Panc1 (cell line): ENCODE results near the gene HLTF. TPM values are rescaled to one million over a fixed set of nuclear protein-coding genes. Genes with fewer than 3 reads are reported as not detected.

Experiments
- ATAC-seq: fragments of 200-7000 bp; cut with Tn5 transposase; 2 replicates; pipeline ENCODE4 v1.9.1; 2020; ENCODE audit warnings: mild to moderate bottlenecking, moderate library complexity
- BruUV-seq: library from RNA; stranded (reverse); fragments of 400-500 nt; replicated peaks from 2 replicates; lab custom pipeline; 2021; lab: Mats Ljungman, UMichigan
- CTCF ChIA-PET: fragments of 300-600 bp; sonication (Branson Sonifier 250); formaldehyde crosslinking; loops from one replicate; lab custom pipeline; 2022; ENCODE audit warnings: antibody characterized with exemption; lab: Charles Lee
- POLR2A ChIA-PET: fragments of 300-600 bp; sonication (Branson Sonifier 250); formaldehyde crosslinking; loops from one replicate; lab custom pipeline; 2022; ENCODE audit warnings: antibody characterized with exemption; lab: Charles Lee
- DNase-seq: peaks from one replicate; pipeline ENCODE4 v3.0.0-alpha.2; 2010; ENCODE audit warnings: low read depth, low spot score
- H3K27ac ChIP-seq: 2 replicates; pipeline ENCODE4 v1.5.1; 2011; ENCODE audit warnings: mild to moderate bottlenecking, low read length, inconsistent platforms
- H3K27me3 ChIP-seq: fragments of 200-500 bp; sonication (Bioruptor generic); 2 replicates; pipeline ENCODE4 v1.6.0; 2014; ENCODE audit warnings: low read length, inconsistent platforms; ENCODE audit not compliant: control insufficient read depth, insufficient read depth
- H3K36me3 ChIP-seq: fragments of 200-500 bp; sonication (Bioruptor generic); 2 replicates; pipeline ENCODE4 v1.5.1; 2014; ENCODE audit warnings: inconsistent platforms, mild to moderate bottlenecking, low read length, moderate library complexity; ENCODE audit not compliant: control insufficient read depth, insufficient read depth
- H3K4me1 ChIP-seq: 2 replicates; pipeline ENCODE4 v1.5.1; 2011; ENCODE audit warnings: inconsistent platforms, mild to moderate bottlenecking, low read length, moderate library complexity; ENCODE audit not compliant: control insufficient read depth, insufficient read depth
- H3K4me3 ChIP-seq, 2 experiments: 2 replicates each; pipeline ENCODE4 v1.5.1; 2011 to 2012; ENCODE audit warnings: low read depth in 2 of 2, low read length in 2 of 2, mild to moderate bottlenecking in 2 of 2, inconsistent platforms in 1 of 2, moderate library complexity in 1 of 2
- H3K9me3 ChIP-seq: fragments of 200-500 bp; sonication (Bioruptor generic); 2 replicates; pipeline ENCODE4 v1.5.1; 2014; ENCODE audit warnings: low read depth, mild to moderate bottlenecking, inconsistent platforms, low read length, moderate library complexity; ENCODE audit not compliant: control insufficient read depth, insufficient read depth
- POLR2AphosphoS5 ChIP-seq: IDR thresholded peaks from 2 replicates; pipeline ENCODE4 v1.6.1; 2012; ENCODE audit warnings: mild to moderate bottlenecking, low read depth, low read length, moderate library complexity
- SIN3A ChIP-seq: IDR thresholded peaks from 2 replicates; pipeline ENCODE4 v1.6.1; 2012; ENCODE audit warnings: low read depth, mild to moderate bottlenecking, low read length, moderate library complexity, borderline replicate concordance; ENCODE audit not compliant: insufficient read depth
- TCF7L2 ChIP-seq: IDR thresholded peaks from 2 replicates; pipeline ENCODE4 v1.6.1; 2011; ENCODE audit warnings: mild to moderate bottlenecking, low read depth, low read length, inconsistent platforms
- in situ Hi-C: cut with HindIII; loops from 2 replicates; pipeline ENCODE4 v1.10.0; 2016; ENCODE audit warnings: low sequenced_read_pairs, low pct_unique_long_range_greater_than_20kb
- intact Hi-C: fragments of 100-400 bp; cut with micrococcal nuclease; formaldehyde crosslinking; loops from one replicate; pipeline ENCODE4 v1.10.0; 2022; ENCODE audit not compliant: unreplicated experiment
- total RNA-seq: library from RNA; stranded (reverse); gene quantifications from one replicate; pipeline ENCODE4 v1.2.1, GENCODE V29; 2021; ENCODE audit not compliant: unreplicated experiment
- TF ChIP-seq, protein P1 (sequence below): fragments of 450-650 bp; IDR thresholded peaks from 2 replicates; pipeline ENCODE4 v1.5.1; 2017; ENCODE audit warnings: mild to moderate bottlenecking
- TF ChIP-seq, protein P2 (sequence below), 2 experiments: IDR thresholded peaks; 2 replicates each; pipeline ENCODE4 v1.6.1; 2011 to 2012; ENCODE audit warnings: low read depth in 2 of 2, control low read depth in 1 of 2, low read length in 1 of 2, mild to moderate bottlenecking in 1 of 2, moderate library complexity in 1 of 2; ENCODE audit not compliant: insufficient read depth in 1 of 2

Gene HLTF
- total RNA-seq, 1 experiment from 2014 or later, result 106 TPM

DNA sequence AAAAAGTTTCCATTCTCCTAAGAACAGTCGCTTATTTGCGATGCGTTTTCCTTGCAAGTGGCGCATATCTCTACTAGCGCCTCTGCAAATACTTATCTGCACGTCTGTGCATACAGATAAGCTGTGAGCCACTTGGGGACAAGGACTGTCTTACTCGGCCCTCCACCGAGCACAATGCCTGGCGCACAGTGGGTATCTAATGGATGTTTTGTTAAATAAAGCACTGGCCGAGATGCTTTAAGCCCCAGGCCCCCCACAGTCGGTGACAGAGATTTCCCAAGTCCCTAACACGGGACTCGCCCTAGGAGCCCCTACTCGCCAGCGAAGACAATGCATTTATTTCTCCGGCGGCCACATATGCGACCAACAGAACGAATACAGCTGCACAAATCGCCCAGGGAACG is 503 bp downstream of the HLTF start:
- H3K27ac ChIP-seq, result peak overlapping the region; percentile 93
- peak; percentile 30 for DNase-seq
- ATAC-seq, result peak; percentile 50
- H3K4me1 ChIP-seq, result 0 out of 2 replicates have a peak, but pooled peaks cover 4% of the 10 kb centered on the region
- H3K4me3 ChIP-seq, result peak overlapping the region; percentile 69 to 75
- ChIA-PET CTCF (interaction anchor here (0.6 kb wide), 1 partner anchor 9 kb away, joined by 4 read pairs; no protein-coding TSS in a partner anchor), POLR2A (interaction anchor here (0.7 kb wide), 1 partner anchor 60 kb away, joined by 3 read pairs; no protein-coding TSS in a partner anchor)
- in situ Hi-C loops, result no loop called here
- BruUV-seq, result TSS peak; percentile 61
- no peaks in the 10 kb centered on the region for H3K27me3 ChIP-seq
- intact Hi-C loops, result no loop called here
- peaks cover 9% of the 10 kb centered on the region for H3K36me3 ChIP-seq
- TF ChIP-seq SIN3A, result no peak
- TF ChIP-seq TCF7L2, result no peak
- TF ChIP-seq, protein P1, sequence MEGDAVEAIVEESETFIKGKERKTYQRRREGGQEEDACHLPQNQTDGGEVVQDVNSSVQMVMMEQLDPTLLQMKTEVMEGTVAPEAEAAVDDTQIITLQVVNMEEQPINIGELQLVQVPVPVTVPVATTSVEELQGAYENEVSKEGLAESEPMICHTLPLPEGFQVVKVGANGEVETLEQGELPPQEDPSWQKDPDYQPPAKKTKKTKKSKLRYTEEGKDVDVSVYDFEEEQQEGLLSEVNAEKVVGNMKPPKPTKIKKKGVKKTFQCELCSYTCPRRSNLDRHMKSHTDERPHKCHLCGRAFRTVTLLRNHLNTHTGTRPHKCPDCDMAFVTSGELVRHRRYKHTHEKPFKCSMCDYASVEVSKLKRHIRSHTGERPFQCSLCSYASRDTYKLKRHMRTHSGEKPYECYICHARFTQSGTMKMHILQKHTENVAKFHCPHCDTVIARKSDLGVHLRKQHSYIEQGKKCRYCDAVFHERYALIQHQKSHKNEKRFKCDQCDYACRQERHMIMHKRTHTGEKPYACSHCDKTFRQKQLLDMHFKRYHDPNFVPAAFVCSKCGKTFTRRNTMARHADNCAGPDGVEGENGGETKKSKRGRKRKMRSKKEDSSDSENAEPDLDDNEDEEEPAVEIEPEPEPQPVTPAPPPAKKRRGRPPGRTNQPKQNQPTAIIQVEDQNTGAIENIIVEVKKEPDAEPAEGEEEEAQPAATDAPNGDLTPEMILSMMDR, result no peak
- TF ChIP-seq POLR2AphosphoS5, result no peak
- TF ChIP-seq, protein P2, sequence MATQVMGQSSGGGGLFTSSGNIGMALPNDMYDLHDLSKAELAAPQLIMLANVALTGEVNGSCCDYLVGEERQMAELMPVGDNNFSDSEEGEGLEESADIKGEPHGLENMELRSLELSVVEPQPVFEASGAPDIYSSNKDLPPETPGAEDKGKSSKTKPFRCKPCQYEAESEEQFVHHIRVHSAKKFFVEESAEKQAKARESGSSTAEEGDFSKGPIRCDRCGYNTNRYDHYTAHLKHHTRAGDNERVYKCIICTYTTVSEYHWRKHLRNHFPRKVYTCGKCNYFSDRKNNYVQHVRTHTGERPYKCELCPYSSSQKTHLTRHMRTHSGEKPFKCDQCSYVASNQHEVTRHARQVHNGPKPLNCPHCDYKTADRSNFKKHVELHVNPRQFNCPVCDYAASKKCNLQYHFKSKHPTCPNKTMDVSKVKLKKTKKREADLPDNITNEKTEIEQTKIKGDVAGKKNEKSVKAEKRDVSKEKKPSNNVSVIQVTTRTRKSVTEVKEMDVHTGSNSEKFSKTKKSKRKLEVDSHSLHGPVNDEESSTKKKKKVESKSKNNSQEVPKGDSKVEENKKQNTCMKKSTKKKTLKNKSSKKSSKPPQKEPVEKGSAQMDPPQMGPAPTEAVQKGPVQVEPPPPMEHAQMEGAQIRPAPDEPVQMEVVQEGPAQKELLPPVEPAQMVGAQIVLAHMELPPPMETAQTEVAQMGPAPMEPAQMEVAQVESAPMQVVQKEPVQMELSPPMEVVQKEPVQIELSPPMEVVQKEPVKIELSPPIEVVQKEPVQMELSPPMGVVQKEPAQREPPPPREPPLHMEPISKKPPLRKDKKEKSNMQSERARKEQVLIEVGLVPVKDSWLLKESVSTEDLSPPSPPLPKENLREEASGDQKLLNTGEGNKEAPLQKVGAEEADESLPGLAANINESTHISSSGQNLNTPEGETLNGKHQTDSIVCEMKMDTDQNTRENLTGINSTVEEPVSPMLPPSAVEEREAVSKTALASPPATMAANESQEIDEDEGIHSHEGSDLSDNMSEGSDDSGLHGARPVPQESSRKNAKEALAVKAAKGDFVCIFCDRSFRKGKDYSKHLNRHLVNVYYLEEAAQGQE (IDR thresholded peaks at IDR 0.05; ENCODE audit: insufficient read depth in 1 of 2, low read depth in 2 of 2, low read length in 1 of 2), result no peak
- H3K9me3 ChIP-seq, result no peaks in the 10 kb centered on the region

DNA sequence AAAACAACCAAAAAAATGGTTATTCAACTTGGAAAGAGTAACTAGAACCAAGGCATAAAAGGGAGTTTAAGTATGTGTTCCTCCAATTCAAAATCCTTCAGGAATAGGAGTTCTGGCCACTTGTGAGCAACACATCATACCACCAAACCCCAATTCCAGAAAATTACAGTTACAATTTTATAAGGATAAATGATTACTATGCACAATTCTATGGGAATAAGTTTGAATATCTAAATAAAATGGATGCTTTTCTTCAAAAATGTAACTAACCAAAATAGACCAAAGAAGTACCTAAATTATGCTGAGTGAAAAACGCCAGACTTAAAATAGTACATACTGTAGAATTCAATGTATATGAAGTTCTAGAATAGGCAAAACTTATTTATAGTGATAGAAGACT is 4.6 kb downstream of the HLTF start:
- CTCF ChIA-PET, result no interaction called here
- intact Hi-C loops, result no loop called here
- in situ Hi-C loops, result no loop called here
- Histone ChIP-seq H3K36me3 (peaks cover 9% of the 10 kb centered on the region), H3K27ac (no peak overlapping the region), H3K9me3 (no peaks in the 10 kb centered on the region), H3K4me3 (no peak overlapping the region), H3K4me1 (0 out of 2 replicates have a peak, but pooled peaks cover 5% of the 10 kb centered on the region), H3K27me3 (no peaks in the 10 kb centered on the region)
- TF ChIP-seq TCF7L2 (no peak), SIN3A (no peak), POLR2AphosphoS5 (no peak)
- TF ChIP-seq, protein P2 (IDR thresholded peaks at IDR 0.05; ENCODE audit: insufficient read depth in 1 of 2, low read depth in 2 of 2, low read length in 1 of 2), result no peak
- TF ChIP-seq, protein P1, result no peak
- no peak for DNase-seq
- POLR2A ChIA-PET, result interaction anchor here (0.7 kb wide), 1 partner anchor 74 kb away, joined by 4 read pairs; no protein-coding TSS in a partner anchor
- no TSS peak for BruUV-seq
- no peak for ATAC-seq
